ENCODE measurements around the gene RBM23. TPM values are rescaled to one million over a fixed set of nuclear protein-coding genes. Genes with fewer than 3 reads are reported as not detected.

RBM23 gene
- total and polyA plus RNA-seq, 10 of the 15 experiments (the other 5 are each of a cell fraction or from before 2014, with no cell fraction given): 54.0 to 72.6 (median 61.3) TPM

- ChIA-PET POLR2A (no interaction called here), SMC1A (ENCODE audit: uncharacterized antibody, unreplicated experiment) (interaction anchor here (1.1 to 7.3 kb wide), 2 partner anchors 43 to 285 kb away, joined by 3 to 92 read pairs; no protein-coding TSS in a partner anchor), CTCF (interaction anchor here (1.3 to 10.0 kb wide), 7 partner anchors 16 to 284 kb away, joined by 3 to 324 read pairs (median 92); partner anchors contain the start of genes LRP10 and SLC7A7), RAD21 (ENCODE audit: unreplicated experiment) (interaction anchor here (1.6 to 9.4 kb wide), 3 partner anchors 33 to 90 kb away, joined by 3 to 130 read pairs (median 4); partner anchors contain the start of gene OXA1L)
- no peaks in the 10 kb centered on the region for H3K36me3 ChIP-seq (ENCODE audit: control insufficient read depth in 2 of 2, insufficient read depth in 2 of 2, low read length in 1 of 2)
- ATAC-seq (no peak), DNase-seq (ENCODE audit: low read depth, low spot score) (no peak), FAIRE-seq (no peak)
- H4K20me1 ChIP-seq (ENCODE audit: control insufficient read depth, insufficient read depth): no peaks in the 10 kb centered on the region
- 95% methylated on average over 5 of the region's 5 CpGs for WGBS (ENCODE audit: insufficient coverage, insufficient replicate concordance, low lambda C conversion rate, missing lambda C conversion rate)
- no TSS peak for BruUV-seq (replicated peaks)
- intact Hi-C loops (cut with micrococcal nuclease; ENCODE audit: unreplicated experiment): no loop called here
- H2AFZ ChIP-seq (ENCODE audit: control insufficient read depth, low read depth, low read length): no peak overlapping the region
- peaks cover 20% of the 10 kb centered on the region for H3K4me1 ChIP-seq (ENCODE audit: control insufficient read depth, insufficient read depth, low read length)
- H3K4me3 ChIP-seq: no peak overlapping the region
- H3K27me3 ChIP-seq (replicated peaks in 1 of 2; ENCODE audit: control insufficient read depth in 2 of 2, insufficient read depth in 2 of 2, low read length in 1 of 2): no peaks in the 10 kb centered on the region
- H3K4me2 ChIP-seq (ENCODE audit: control insufficient read depth, insufficient read depth): no peak overlapping the region
- no peak overlapping the region for H3K27ac ChIP-seq (ENCODE audit: control insufficient read depth, insufficient read depth)
- no peaks in the 10 kb centered on the region for H3K79me2 ChIP-seq (ENCODE audit: control insufficient read depth, insufficient read depth, low read length)
- H3K9me3 ChIP-seq (replicated peaks; ENCODE audit: control insufficient read depth, insufficient read depth, low read length): peaks cover 3% of the 10 kb centered on the region; the same call in 1 of the 3 replicates
- TF ChIP-seq IKZF1 (conservative IDR thresholded peaks at IDR 0.05) (no peak), CHD1 (IDR thresholded peaks at IDR 0.05; ENCODE audit: low read depth, low read length) (no peak), CBX3 (IDR thresholded peaks at IDR 0.05; ENCODE audit: borderline replicate concordance, low read depth) (no peak), ETV6 (conservative IDR thresholded peaks at IDR 0.05 in 1 of 2, IDR thresholded peaks at IDR 0.05 in 1 of 2; ENCODE audit: borderline replicate concordance in 1 of 2, low read depth in 1 of 2) (no peak), RAD21 (IDR thresholded peaks at IDR 0.05; ENCODE audit: insufficient read depth, low read depth, low read length) (no peak), ZBTB40 (IDR thresholded peaks at IDR 0.05; ENCODE audit: borderline replicate concordance) (no peak), FOXK2 (IDR thresholded peaks at IDR 0.05) (no peak), LARP7 (IDR thresholded peaks at IDR 0.05) (no peak), TCF12 (IDR thresholded peaks at IDR 0.05; ENCODE audit: low read depth, low read length) (no peak), YBX1 (IDR thresholded peaks at IDR 0.05) (no peak), IKZF2 (IDR thresholded peaks at IDR 0.05) (no peak), MTA3 (IDR thresholded peaks at IDR 0.05; ENCODE audit: borderline replicate concordance, low read length) (no peak), YY1 (IDR thresholded peaks at IDR 0.05; ENCODE audit: low read depth, low read length) (no peak), WRNIP1 (IDR thresholded peaks at IDR 0.05; ENCODE audit: borderline replicate concordance, low read depth, low read length) (no peak), RELA (IDR thresholded peaks at IDR 0.05; ENCODE audit: borderline replicate concordance, partially characterized antibody) (no peak), FOS (IDR thresholded peaks at IDR 0.05; ENCODE audit: borderline replicate concordance, extremely low read depth, insufficient read length) (no peak)
- in situ Hi-C loops (cut with MboI): loop anchor here (5.0 to 10.0 kb wide), 3 partner anchors 194 to 472 kb away; no protein-coding TSS in a partner anchor
- H3K9ac ChIP-seq (ENCODE audit: control insufficient read depth, insufficient read depth, low read length): no peak overlapping the region
These were observed 62.5 kb downstream of the RBM23 start for GRCh38 chr14:22856428-22856827.

Measured in GM12878 (cell line).